PFSK-1 (cell line): ENCODE data around the gene DDX42.

Source experiments
- FOXP2 ChIP-seq: optimal IDR thresholded peaks from 2 replicates; pipeline ENCODE3; 2011; ENCODE audit warnings: borderline replicate concordance, control low read depth, inconsistent platforms; ENCODE audit not compliant: insufficient read depth; ENCODE audit errors: extremely low read length, extremely low read depth
- POLR2AphosphoS5 ChIP-seq: IDR thresholded peaks from 2 replicates; pipeline ENCODE4 v1.6.1; 2012; ENCODE audit warnings: low read depth, mild to moderate bottlenecking, control low read depth, low read length, moderate library complexity
- REST ChIP-seq, 2 experiments: IDR thresholded peaks; 2 replicates each; pipeline versions ENCODE4 v1.6.1 to v1.8.0; 2011 to 2012; ENCODE audit warnings: low read depth in 2 of 2, low read length in 2 of 2, control low read depth in 1 of 2, inconsistent platforms in 1 of 2, mild to moderate bottlenecking in 1 of 2, moderate library complexity in 1 of 2; ENCODE audit not compliant: insufficient read depth in 1 of 2
- SIN3A ChIP-seq: IDR thresholded peaks from 2 replicates; pipeline ENCODE4 v1.6.1; 2012; ENCODE audit warnings: mild to moderate bottlenecking, low read length, moderate library complexity, borderline replicate concordance; ENCODE audit not compliant: insufficient read depth
- TAF1 ChIP-seq: IDR thresholded peaks from 2 replicates; pipeline ENCODE4 v1.6.1; 2012; ENCODE audit warnings: low read length, control low read depth, borderline replicate concordance; ENCODE audit not compliant: insufficient read depth

The DDX42 gene

GRCh38 chr17:63786971-63787711 lies 13.2 kb downstream of the DDX42 start:
- TF ChIP-seq SIN3A: no peak
- no peak for TF ChIP-seq REST (IDR thresholded peaks at IDR 0.05; ENCODE audit: insufficient read depth in 1 of 2, low read depth in 2 of 2, low read length in 2 of 2)
- no peak for TF ChIP-seq FOXP2
- TF ChIP-seq POLR2AphosphoS5: no peak
- TF ChIP-seq TAF1: no peak

- TF ChIP-seq POLR2AphosphoS5 (no peak), REST (IDR thresholded peaks at IDR 0.05; ENCODE audit: insufficient read depth in 1 of 2, low read depth in 2 of 2, low read length in 2 of 2) (no peak), SIN3A (no peak), FOXP2 (no peak), TAF1 (no peak)
These were observed 16.1 kb downstream of the DDX42 start for GRCh38 chr17:63790057-63790456.

- TF ChIP-seq TAF1 (no peak), POLR2AphosphoS5 (no peak), REST (IDR thresholded peaks at IDR 0.05; ENCODE audit: insufficient read depth in 1 of 2, low read depth in 2 of 2, low read length in 2 of 2) (no peak)
These were observed 18.2 kb downstream of the DDX42 start for GRCh38 chr17:63792055-63792729.

- TF ChIP-seq POLR2AphosphoS5: no peak
- no peak for TF ChIP-seq FOXP2
- TF ChIP-seq TAF1: no peak
- no peak for TF ChIP-seq REST (IDR thresholded peaks at IDR 0.05; ENCODE audit: insufficient read depth in 1 of 2, low read depth in 2 of 2, low read length in 2 of 2)
- TF ChIP-seq SIN3A: no peak
These were observed 24.7 kb downstream of the DDX42 start for GRCh38 chr17:63798572-63799106.
